HG03159 (cell line): ENCODE data around the gene SFMBT1.

Experiments
- ATAC-seq: cut with Tn5 transposase; IDR thresholded peaks from one replicate; pipeline ENCODE4 v1.9.1; 2021; ENCODE audit warnings: mild to moderate bottlenecking, moderate library complexity; ENCODE audit not compliant: unreplicated experiment

Gene SFMBT1

GRCh38 chr3:53045518-53046170 is at the start of gene SFMBT1:
Gene SFMBT1 (minus strand): TSS chr3:53046073. CDS start chr3:52969128, 76,945 bp downstream.
- peak; percentile 48 for ATAC-seq

- ATAC-seq: no peak
These were observed 47.1 kb upstream of the SFMBT1 start for GRCh38 chr3:53092942-53093341.

GRCh38 chr3:53092216-53092615 is 46.3 kb upstream of the SFMBT1 start:
- ATAC-seq: no peak

GRCh38 chr3:53091011-53091410 is 45.1 kb upstream of the SFMBT1 start:
- no peak for ATAC-seq

- no peak for ATAC-seq
These were observed 43.6 kb upstream of the SFMBT1 start for GRCh38 chr3:53089511-53089910.

- ATAC-seq: no peak
These were observed 39.6 kb upstream of the SFMBT1 start for GRCh38 chr3:53085476-53085875.

- ATAC-seq: no peak
These were observed 38.6 kb upstream of the SFMBT1 start for GRCh38 chr3:53084310-53085001.

- ATAC-seq: no peak
These were observed 38.1 kb upstream of the SFMBT1 start for GRCh38 chr3:53083949-53084309.

- ATAC-seq: no peak
These were observed 37.6 kb upstream of the SFMBT1 start for GRCh38 chr3:53083521-53083920.

- no peak for ATAC-seq
These were observed 36.9 kb upstream of the SFMBT1 start for GRCh38 chr3:53082736-53083135.

GRCh38 chr3:53081318-53081717 is 35.4 kb upstream of the SFMBT1 start:
- ATAC-seq: no peak

- no peak for ATAC-seq
These were observed 34.8 kb upstream of the SFMBT1 start for GRCh38 chr3:53080612-53081205.

- ATAC-seq: no peak
These were observed 34.1 kb upstream of the SFMBT1 start for GRCh38 chr3:53079791-53080555.

GRCh38 chr3:53079147-53079546 is 33.3 kb upstream of the SFMBT1 start:
- ATAC-seq: no peak

GRCh38 chr3:53078656-53079055 is 32.8 kb upstream of the SFMBT1 start:
- ATAC-seq: no peak

GRCh38 chr3:53077476-53078220 is 31.8 kb upstream of the SFMBT1 start:
- ATAC-seq: no peak

GRCh38 chr3:53075743-53076140 is 29.9 kb upstream of the SFMBT1 start:
- no peak for ATAC-seq

GRCh38 chr3:53074761-53075742 is 29.2 kb upstream of the SFMBT1 start:
- ATAC-seq: no peak

GRCh38 chr3:53074366-53074696 is 28.5 kb upstream of the SFMBT1 start:
- no peak for ATAC-seq
